ENCODE results near the gene EFHC2.

Gene EFHC2

GRCh38 chrX:44143061-44143602 is 200.3 kb downstream of the EFHC2 start:
- no peak for TF ChIP-seq CTCF (IDR thresholded peaks at IDR 0.05; ENCODE audit: insufficient read depth, low read length, missing control alignments)
- H3K4me3 ChIP-seq (ENCODE audit: low read depth, low read length) = no peak overlapping the region
- ChIA-PET CTCF (no interaction called here), POLR2A (no interaction called here)
- DNase-seq (ENCODE audit: low read depth, low spot score) = no peak

- no peak for TF ChIP-seq CTCF (IDR thresholded peaks at IDR 0.05; ENCODE audit: insufficient read depth, low read length, missing control alignments)
- POLR2A ChIA-PET = no interaction called here
- no peak for DNase-seq (ENCODE audit: low read depth, low spot score)
- CTCF ChIA-PET = no interaction called here
- H3K4me3 ChIP-seq (ENCODE audit: low read depth, low read length) = no peak overlapping the region
These were observed 213.3 kb downstream of the EFHC2 start for GRCh38 chrX:44130189-44130588.

- no peak for DNase-seq (ENCODE audit: low read depth, low spot score)
- CTCF ChIA-PET = no interaction called here
- POLR2A ChIA-PET = no interaction called here
- no peak for TF ChIP-seq CTCF (IDR thresholded peaks at IDR 0.05; ENCODE audit: insufficient read depth, low read length, missing control alignments)
- H3K4me3 ChIP-seq (ENCODE audit: low read depth, low read length) = no peak overlapping the region
These were observed 230.1 kb downstream of the EFHC2 start for GRCh38 chrX:44113337-44113736.

GRCh38 chrX:44106864-44107263 is 236.6 kb downstream of the EFHC2 start:
- POLR2A ChIA-PET = no interaction called here
- CTCF ChIA-PET = no interaction called here
- TF ChIP-seq CTCF (IDR thresholded peaks at IDR 0.05; ENCODE audit: insufficient read depth, low read length, missing control alignments) = no peak
- no peak overlapping the region for H3K4me3 ChIP-seq (ENCODE audit: low read depth, low read length)
- DNase-seq (ENCODE audit: low read depth, low spot score) = no peak

GRCh38 chrX:44105228-44105913 is 238.1 kb downstream of the EFHC2 start:
- CTCF ChIA-PET = no interaction called here

GRCh38 chrX:44104699-44105098 is 238.8 kb downstream of the EFHC2 start:
- TF ChIP-seq CTCF (IDR thresholded peaks at IDR 0.05; ENCODE audit: insufficient read depth, low read length, missing control alignments) = no peak
- no peak overlapping the region for H3K4me3 ChIP-seq (ENCODE audit: low read depth, low read length)
- DNase-seq (ENCODE audit: low read depth, low spot score) = no peak
- ChIA-PET POLR2A (no interaction called here), CTCF (no interaction called here)

More at GRCh38 chrX:44105228-44105913, 238.1 kb downstream of the EFHC2 start:
- POLR2A ChIA-PET = no interaction called here
- DNase-seq (ENCODE audit: low read depth, low spot score) = no peak
- no peak for TF ChIP-seq CTCF (IDR thresholded peaks at IDR 0.05; ENCODE audit: insufficient read depth, low read length, missing control alignments)
- no peak overlapping the region for H3K4me3 ChIP-seq (ENCODE audit: low read depth, low read length)
